SH-SY5Y (cell line): ENCODE results near the gene LUZP1.

ENCODE experiments used
- GATA2 ChIP-seq: IDR thresholded peaks from 2 replicates; pipeline ENCODE4 v1.6.1; 2011; ENCODE audit warnings: mild to moderate bottlenecking, low read depth, low read length
- GATA3 ChIP-seq: IDR thresholded peaks from 2 replicates; pipeline ENCODE4 v1.6.1; 2011; ENCODE audit warnings: low read depth, mild to moderate bottlenecking, low read length, moderate library complexity

LUZP1 gene

DNA sequence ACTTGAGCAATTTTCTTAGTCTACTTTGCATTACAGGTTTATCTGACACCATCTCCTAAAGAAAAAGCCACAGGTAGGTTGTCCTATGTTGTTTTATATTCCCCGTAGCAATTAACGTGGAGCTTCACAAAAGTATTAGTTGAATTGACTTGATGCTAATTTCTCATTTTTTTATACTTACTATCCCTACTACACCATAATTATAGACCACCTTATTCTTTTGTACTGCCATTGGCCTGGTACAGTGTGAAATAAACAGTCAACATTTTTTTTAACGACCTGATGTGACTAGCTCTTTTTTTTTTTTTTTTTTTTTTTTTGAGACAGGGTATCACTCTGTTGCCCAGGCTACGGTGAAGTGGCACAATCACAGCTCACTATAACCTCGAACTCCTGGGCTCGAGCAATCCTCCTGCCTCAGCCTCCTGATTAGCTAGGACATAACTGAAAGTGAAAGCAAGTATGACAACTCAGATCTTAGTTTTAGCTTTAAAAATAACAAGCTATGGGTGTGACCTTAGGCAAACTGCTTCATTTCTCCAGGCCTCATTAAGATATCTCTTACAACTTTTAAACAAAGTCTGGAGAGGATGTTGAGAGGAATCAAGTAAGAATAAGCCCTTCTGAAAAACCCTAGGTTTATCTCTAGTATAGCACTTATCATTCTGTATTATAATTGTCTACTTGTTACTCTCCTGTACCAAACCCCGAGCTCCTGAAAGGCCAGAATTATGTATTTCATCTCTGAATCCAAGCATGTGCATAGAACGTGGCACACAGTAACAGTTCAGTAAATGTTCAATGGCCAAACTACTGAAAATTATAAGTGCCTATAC is 49.5 kb downstream of the LUZP1 start:
- no peak for TF ChIP-seq GATA2
- TF ChIP-seq GATA3 = no peak

DNA sequence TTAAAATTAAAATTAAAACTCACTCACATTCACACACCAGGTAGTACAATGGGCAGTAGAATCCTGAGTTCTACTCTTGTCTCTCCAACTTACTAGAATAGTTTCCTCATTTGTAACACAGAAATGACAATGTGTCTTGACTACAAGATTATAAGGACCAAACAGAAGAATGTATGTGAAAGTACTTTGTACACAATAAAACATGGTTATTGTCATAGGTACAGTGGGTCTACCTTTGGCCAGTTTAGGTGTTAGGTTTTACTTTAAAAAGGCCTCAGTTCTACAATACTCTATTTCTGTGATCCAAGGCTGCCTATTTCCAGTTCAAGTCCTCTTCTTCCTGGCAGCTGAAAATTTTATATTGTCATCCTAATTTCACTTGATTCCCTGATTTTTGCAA is 50.2 kb downstream of the LUZP1 start:
- TF ChIP-seq GATA3 = no peak
- no peak for TF ChIP-seq GATA2

DNA sequence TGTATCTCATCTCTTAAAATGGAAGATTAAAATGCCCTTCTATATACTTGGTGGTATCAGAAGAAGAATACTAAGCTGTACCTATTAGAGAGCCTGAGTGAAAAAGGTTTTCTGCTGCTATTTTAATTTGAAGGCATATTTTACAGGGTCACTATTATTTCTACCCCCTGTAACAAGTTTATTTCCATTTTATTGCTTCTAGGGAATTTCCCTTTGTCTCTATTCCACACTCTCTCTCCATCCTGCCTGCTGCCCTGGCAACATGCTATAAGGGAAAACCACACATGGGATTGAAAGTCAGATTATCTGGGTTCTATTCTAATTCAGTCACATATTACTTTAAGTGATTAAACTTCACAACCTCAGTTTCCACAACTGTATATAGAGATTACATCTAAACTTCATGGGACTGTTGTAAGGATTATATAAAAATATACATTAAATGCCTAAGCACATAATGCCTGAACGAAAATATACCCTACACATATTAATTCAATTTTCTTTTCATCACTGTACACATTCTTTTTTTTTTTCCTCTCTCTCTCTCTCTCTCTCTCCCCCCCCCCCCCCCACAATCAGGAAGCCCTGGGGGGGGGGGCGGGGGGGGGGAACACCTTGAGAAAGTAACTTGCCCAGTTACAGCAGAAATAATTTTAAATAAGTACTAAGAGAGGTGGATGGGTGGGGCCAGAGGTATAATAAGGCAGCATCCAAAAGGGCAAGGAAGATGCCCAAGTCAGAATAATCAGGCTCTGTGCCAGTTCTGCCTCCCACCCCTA is 51.5 kb downstream of the LUZP1 start:
- TF ChIP-seq GATA2 (no peak), GATA3 (no peak)

DNA sequence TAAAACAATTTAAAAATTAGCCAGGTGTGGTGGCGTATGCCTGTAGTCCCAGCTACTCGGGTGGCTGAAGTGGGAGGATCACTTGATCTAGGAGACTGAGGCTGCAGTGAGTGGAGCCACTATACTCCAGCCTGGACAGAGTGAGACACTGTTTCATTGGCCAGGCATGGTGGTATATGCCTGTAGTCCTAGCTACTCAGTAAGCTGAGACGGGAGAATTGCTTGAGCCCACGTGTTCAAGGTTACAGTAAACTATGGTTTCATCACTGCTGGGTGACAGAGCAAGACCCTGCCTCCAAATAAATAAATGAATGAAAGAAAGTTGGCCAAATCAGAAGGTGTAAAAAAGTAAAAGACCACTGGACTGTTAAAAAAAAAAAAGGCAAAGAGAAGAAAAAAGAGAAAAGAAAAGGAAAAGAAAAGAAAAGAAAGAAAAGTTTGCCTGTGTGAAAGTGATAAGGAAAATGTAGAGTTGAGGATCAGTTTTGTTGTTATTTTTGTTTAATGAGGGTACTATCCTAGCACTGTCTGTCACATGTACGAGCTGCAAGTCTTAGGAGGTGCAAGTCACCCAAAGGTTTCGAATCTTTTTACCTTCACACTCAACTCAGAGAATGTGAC is 52.3 kb downstream of the LUZP1 start:
- no peak for TF ChIP-seq GATA3
- no peak for TF ChIP-seq GATA2

DNA sequence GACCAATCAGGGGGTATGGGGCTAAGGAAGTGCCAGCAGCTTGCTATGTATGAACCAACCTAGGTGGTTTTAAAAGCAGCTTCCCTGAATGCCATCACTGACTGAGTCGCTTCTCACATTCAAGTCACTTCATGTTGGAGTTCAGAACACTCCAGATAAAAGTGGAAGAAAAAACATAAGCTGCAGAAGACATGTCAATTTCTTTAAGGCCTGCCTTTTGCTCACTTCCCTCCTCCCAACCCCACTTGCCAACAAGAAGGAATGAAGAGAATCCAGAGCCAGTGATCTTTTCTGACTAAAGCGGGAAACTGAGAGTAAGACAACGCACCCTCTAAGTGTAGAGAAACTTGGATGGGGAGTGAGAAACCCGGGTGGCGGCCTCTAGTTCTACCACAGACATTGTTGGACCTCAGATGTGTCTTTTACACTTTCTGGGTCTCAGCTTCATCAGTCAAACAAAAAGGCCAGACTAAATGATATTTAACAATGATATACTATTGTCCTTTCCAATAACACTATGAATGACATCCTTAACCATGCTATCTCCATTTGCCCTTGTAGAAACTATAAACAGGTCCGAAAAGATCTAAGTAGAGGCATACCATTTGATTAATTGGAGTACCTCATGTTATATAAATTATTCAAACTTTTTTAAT is 54.1 kb downstream of the LUZP1 start:
- no peak for TF ChIP-seq GATA2
- TF ChIP-seq GATA3 = no peak

DNA sequence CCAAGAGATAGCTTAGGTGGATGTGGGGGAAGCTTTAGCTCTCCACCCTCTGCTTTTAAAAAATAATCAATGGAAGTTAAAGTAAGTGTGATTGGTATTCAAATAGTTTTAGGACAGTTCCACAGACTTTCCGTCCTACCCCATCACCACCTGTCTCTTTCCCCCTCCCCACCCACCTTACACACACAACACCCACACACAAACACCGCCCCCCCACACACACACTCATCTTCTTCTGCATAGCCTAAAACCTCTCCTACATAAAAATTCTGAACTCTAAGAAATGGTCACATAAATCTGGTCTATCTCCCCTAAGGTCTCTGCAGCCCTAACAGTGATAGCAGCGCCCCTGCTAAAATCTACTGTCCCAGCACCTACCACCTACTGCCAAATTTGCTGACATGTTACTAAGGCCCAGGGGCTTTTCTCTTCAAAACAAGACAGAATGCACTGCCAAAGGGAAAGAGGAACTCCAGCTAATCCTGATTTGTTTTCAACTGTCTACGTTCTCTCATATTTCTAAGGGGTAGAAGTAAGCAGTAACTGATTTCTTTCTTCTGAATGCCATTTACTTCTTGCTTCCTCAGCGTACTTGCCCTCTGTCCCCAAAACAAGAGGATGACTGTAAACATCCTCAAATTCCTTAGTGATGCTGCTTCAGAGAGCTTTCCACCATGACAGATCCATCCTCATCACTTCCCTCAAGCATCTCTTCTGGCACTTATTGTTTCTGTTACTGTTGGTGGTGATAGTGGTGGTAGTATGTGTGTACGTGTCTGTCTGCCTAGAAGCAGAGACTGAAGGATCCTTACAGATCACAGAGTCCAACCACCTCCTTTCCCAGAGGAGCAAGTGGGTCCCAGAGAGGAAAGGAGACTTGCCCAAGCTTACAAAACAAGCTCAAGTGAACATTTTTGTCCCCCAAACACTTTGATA is 56.8 kb downstream of the LUZP1 start:
- TF ChIP-seq GATA3 = no peak
- no peak for TF ChIP-seq GATA2

DNA sequence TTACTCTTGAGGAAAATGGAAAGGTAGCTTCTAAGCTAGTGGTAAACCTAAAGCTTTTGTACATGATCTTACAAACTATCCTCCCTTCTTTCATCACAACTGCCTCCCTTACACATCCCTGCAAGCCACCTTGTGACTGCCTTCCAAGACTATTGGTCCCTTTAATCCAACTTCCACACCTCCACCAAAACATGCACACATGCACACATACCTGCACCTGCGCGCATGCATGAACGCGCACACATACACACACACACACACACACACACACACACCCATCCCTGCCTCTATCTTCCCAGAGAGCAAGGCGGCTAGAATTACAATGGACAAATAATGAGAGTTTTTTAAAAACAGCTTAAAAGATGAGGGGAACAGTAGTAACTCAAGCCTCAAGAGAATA is 58.3 kb downstream of the LUZP1 start:
- TF ChIP-seq GATA2 = no peak
- TF ChIP-seq GATA3 = no peak

DNA sequence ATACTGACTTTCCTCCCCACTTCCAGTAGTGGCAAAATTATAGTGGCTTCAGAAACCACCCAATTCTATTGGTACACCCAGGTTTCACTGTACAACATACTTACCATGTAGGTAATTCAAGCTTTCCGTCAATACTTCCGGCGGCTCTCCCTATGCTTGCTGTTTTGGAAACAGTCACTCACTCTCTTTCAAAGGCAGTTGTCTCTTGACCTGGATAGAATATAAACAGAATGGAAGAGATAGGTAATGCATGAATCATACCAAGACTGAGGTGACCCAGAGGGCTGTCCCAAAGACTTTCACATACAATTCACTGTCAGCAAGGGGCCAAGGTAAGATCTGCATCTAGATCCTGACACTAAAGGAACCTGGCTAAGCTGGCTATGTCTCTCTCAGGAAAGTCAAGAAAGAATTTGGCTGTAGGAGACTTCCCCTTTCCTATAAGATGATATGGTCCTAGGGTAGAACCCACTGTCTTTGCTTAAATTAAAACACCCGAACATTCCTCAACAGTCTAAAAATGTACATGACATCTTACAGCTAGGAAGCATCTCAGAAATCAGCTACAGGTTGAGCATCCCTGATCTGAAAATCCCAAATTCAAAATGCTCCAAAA is 59.6 kb downstream of the LUZP1 start:
- TF ChIP-seq GATA2 (no peak), GATA3 (no peak)

DNA sequence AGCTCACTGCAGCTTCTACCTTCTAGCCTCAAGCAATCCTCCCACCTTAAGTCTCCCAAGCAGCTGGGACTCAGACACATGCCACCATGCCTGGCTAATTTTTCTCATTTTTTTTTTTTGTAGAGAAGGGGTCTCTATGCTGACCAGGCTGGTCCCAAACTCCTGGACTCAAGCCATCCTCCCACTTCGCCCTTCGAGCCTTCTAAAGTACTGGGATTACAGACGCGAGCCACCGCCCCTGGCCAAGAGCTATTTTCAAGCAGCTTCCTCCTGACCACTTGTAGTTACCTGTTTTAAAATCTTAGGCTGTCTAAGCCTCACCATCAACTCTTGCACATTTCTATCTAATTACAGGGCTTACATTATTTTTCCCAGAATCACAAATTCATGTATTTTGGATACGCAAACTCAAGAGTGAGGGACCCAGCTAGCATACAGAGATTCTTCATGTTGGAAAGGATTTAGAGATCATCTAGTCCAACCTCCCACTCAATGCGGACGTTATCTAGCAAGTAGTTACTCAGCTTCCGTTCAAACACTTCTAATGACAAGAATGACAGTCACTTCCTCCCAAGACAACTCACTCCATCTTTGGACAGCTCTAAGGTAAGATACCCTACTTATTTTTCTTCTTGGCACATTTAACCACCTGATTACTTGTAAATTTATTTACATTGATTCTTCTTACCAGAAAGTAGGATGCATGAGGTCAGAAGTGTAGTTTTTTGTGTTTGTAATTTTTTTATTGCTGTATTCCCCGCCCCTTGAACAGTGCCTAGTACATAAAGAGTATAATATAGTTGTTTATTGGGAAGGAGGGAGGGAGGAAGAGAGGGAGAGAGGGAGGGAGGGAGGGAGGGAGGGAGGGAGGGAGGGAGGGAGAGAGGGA is 65.4 kb downstream of the LUZP1 start:
- TF ChIP-seq GATA2 = no peak
- TF ChIP-seq GATA3 = no peak

DNA sequence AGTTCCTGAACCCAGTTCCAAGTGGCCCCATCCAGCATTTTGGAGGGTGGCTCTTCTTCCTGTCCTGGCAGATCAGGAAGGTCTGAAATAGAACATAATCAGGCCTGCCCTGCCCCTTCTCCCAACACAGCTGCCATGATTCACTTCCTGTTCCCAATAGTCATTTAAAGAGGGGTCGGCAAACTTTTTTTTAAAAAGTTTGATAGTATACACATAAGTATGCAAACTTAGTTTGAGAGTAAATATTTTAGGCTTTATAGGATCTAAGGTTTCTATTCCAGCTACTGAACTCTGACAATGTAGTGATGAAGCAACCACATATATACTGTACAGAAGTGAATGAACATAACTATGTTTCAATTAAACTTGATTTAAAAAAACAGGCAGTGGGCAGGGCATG is 66.4 kb downstream of the LUZP1 start:
- TF ChIP-seq GATA2 (no peak), GATA3 (no peak)

DNA sequence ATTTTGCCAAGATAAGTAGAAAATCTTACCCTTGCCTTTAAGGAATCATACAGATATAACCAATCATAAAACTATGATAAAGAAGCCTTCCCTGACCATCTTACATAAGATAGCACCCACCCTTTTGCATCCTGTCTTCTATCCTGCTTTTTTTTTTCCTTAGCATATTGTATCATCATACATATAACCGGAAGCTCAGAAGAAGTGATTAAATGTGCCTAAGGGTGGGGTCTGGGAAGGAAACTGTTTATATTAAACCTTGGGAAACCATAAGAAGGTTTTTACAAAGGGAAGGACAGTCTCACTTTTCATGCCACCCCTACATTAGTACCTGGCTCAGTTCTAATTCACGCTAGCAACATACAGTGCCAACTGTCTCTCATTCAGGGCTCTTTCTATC is 66.8 kb downstream of the LUZP1 start:
- TF ChIP-seq GATA2 (no peak), GATA3 (no peak)
